Measurements from ENCODE around the gene KIFC1.
"Not testable (repeated sequence)": the region's sequence is repeated elsewhere in the genome, so short reads cannot be mapped to it uniquely, and the experiment has no call there.

The KIFC1 gene

GRCh38 chr6:33375143-33375671 lies 16.4 kb upstream of the KIFC1 start:
- DNase-seq = no peak

GRCh38 chr6:33377171-33377570 lies 14.5 kb upstream of the KIFC1 start:
- DNase-seq = no peak

GRCh38 chr6:33379184-33379583 lies 12.4 kb upstream of the KIFC1 start:
- not testable (repeated sequence) for DNase-seq

- no peak for DNase-seq
These were observed 11.2 kb upstream of the KIFC1 start for GRCh38 chr6:33380272-33380981.

- DNase-seq = no peak
These were observed 8.0 kb upstream of the KIFC1 start for GRCh38 chr6:33383427-33384185.

GRCh38 chr6:33384581-33385020 lies 7.0 kb upstream of the KIFC1 start:
- DNase-seq = no peak

GRCh38 chr6:33390173-33390572 lies 1.4 kb upstream of the KIFC1 start:
- DNase-seq = no peak

- DNase-seq = no peak
These were observed 801 bp upstream of the KIFC1 start for GRCh38 chr6:33390767-33391277.

GRCh38 chr6:33391922-33392594 lies 435 bp downstream of the KIFC1 start:
- no peak for DNase-seq

- DNase-seq = no peak
These were observed 949 bp downstream of the KIFC1 start for GRCh38 chr6:33392595-33392948.

GRCh38 chr6:33392979-33393378 lies 1.4 kb downstream of the KIFC1 start:
- no peak for DNase-seq

GRCh38 chr6:33397541-33397940 lies 5.9 kb downstream of the KIFC1 start:
- DNase-seq = no peak

GRCh38 chr6:33398601-33399000 lies 7.0 kb downstream of the KIFC1 start:
- DNase-seq = not testable (repeated sequence)

GRCh38 chr6:33399881-33400280 lies 8.3 kb downstream of the KIFC1 start:
- not testable (repeated sequence) for DNase-seq

- DNase-seq = no peak
These were observed 13.3 kb downstream of the KIFC1 start for GRCh38 chr6:33404884-33405283.

- no peak for DNase-seq
These were observed 13.8 kb downstream of the KIFC1 start for GRCh38 chr6:33405386-33405940.

- no peak for DNase-seq
These were observed 14.5 kb downstream of the KIFC1 start for GRCh38 chr6:33406126-33406525.

- DNase-seq = no peak
These were observed 15.6 kb downstream of the KIFC1 start for GRCh38 chr6:33407132-33407718.

- DNase-seq = peak; percentile 90
These were observed 18.6 kb downstream of the KIFC1 start for GRCh38 chr6:33410050-33410710.

- DNase-seq = peak; percentile 57
These were observed 19.3 kb downstream of the KIFC1 start, which contains the start of gene PHF1 for GRCh38 chr6:33410711-33411631. TSS of gene PHF1 (plus strand) at chr6:33411014. CDS start at chr6:33412264, 1,250 bp downstream.

GRCh38 chr6:33411632-33412005 lies 20.0 kb downstream of the KIFC1 start:
- no peak for DNase-seq

Data from NCI-H526 treated with DMSO at 0.1 percent for 48 hours (cell line).